ENCODE data around the gene GIPC3.

DNA sequence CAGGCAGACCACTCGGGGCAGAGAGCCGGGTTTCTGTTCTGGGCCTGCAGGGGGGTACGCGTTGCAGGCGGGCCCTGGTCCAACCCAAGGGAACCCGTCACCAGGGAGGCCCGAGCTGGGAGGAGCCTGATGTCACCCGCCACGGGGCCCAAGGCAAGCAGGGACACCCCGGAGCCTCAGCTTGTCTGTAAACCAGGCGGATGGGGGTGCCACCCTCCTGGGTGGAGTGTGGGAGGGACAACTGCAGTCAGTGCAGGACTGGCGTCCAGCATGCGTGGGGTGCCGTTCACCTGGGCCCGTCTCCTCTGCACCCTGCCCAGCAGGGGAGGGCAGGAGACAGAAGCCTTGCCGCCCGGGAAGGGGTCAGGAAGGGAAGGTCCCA is 34.3 kb downstream of the GIPC3 start:
- TF ChIP-seq CTCF (IDR thresholded peaks at IDR 0.05): no peak
- TF ChIP-seq POLR2A (IDR thresholded peaks at IDR 0.05): no peak
- TF ChIP-seq POLR2AphosphoS5 (IDR thresholded peaks at IDR 0.05): no peak
- no peak for TF ChIP-seq EP300 (IDR thresholded peaks at IDR 0.05)
